Adrenal gland (tissue), 5 donors: ENCODE results near the gene RIGI.

Experiments used
- CTCF ChIP-seq, 6 experiments: fragments of 450-650 bp in 4 of 6; fragments of 200-600 bp in 2 of 6; sonication (generic) in 1 of 6; IDR thresholded peaks; 1 replicate in 5 of 6; 2 replicates in 1 of 6; pipeline versions ENCODE4 v1.5.1 to v1.8.0; 2016 to 2021; ENCODE audit warnings: antibody characterized with exemption in 6 of 6, mild to moderate bottlenecking in 2 of 6, moderate library complexity in 1 of 6
- POLR2A ChIP-seq, 2 donors: fragments of 450-650 bp; IDR thresholded peaks; one replicate each; pipeline ENCODE4 v1.6.1; 2017; ENCODE audit warnings: antibody characterized with exemption in 2 of 2, mild to moderate bottlenecking in 2 of 2, moderate library complexity in 1 of 2
- donor health status: DM: no; HTN: no; CAD: no.

- TF ChIP-seq CTCF (IDR thresholded peaks at IDR 0.05) (no peak), POLR2A (IDR thresholded peaks at IDR 0.05) (no peak)
Measured at GRCh38 chr9:32501868-32502267, 24.1 kb downstream of the RIGI start.
